HepG2 (cell line): ENCODE data around the gene OS9. TPM values are rescaled to one million over a fixed set of nuclear protein-coding genes. Genes with fewer than 3 reads are reported as not detected.

ENCODE experiments used
- ATAC-seq: fragments of 200-7000 bp; cut with Tn5 transposase; 3 replicates; pipeline ENCODE4 v1.9.1; 2020; ENCODE audit warnings: mild to moderate bottlenecking, moderate library complexity
- BruUV-seq: library from RNA; stranded (reverse); fragments of 400-500 nt; replicated peaks from 2 replicates; lab custom pipeline; 2021; lab: Mats Ljungman, UMichigan
- CTCF ChIA-PET: fragments of 300-600 bp; formaldehyde crosslinking; extraction: SDS; loops from one replicate; lab custom pipeline; 2021; ENCODE audit warnings: low total read pairs, inconsistent platforms, low intra/inter-chr PET ratio; lab: Yijun Ruan, JAX
- POLR2A ChIA-PET: fragments of 350-600 bp; sonication (Branson Sonifier 250); formaldehyde crosslinking; loops from one replicate; lab custom pipeline; 2020; ENCODE audit warnings: antibody characterized with exemption, inconsistent platforms; lab: Yijun Ruan, JAX
- DNase-seq: peaks from one replicate; pipeline ENCODE4 v3.0.0-alpha.2; 2015; ENCODE audit warnings: low spot score
- FAIRE-seq: peaks from 3 replicates; lab custom pipeline; 2011; peaks lifted over from hg19 to GRCh38; lab: Jason Lieb, UNC
- H2AFZ ChIP-seq: one replicate; pipeline ENCODE4 v1.6.1; 2011; ENCODE audit warnings: low read length, inconsistent platforms
- H3K27ac ChIP-seq: fragments of 300-600 bp; 3 replicates; pipeline ENCODE4 v1.8.0; 2011; ENCODE audit warnings: mixed run types, mild to moderate bottlenecking, mixed read lengths, low read length, inconsistent platforms; ENCODE audit not compliant: insufficient read depth; ENCODE audit errors: extremely low read length
- H3K27me3 ChIP-seq, 2 experiments: fragments of 200-600 bp in 1 of 2; 2 replicates in 1 of 2; 3 replicates in 1 of 2; pipeline versions ENCODE4 v1.6.0 to v1.8.0; 2011; ENCODE audit warnings: low read length in 2 of 2, mild to moderate bottlenecking in 2 of 2, moderate library complexity in 2 of 2, inconsistent platforms in 1 of 2; ENCODE audit not compliant: insufficient read depth in 2 of 2, control insufficient read depth in 1 of 2
- H3K36me3 ChIP-seq, 2 experiments: fragments of 200-600 bp in 1 of 2; replicated peaks in 1 of 2; 2 replicates in 1 of 2; 3 replicates in 1 of 2; pipeline versions ENCODE4 v1.5.1 to v1.8.0; 2011; ENCODE audit warnings: low read length in 2 of 2, inconsistent platforms in 1 of 2; ENCODE audit not compliant: insufficient read depth in 2 of 2, control insufficient read depth in 1 of 2
- H3K4me1 ChIP-seq: 2 replicates; pipeline ENCODE4 v1.5.1; 2012; ENCODE audit warnings: low read length, inconsistent platforms; ENCODE audit not compliant: insufficient read depth
- H3K4me2 ChIP-seq: 2 replicates; pipeline ENCODE4 v1.6.0; 2011; ENCODE audit warnings: low read depth, low read length, inconsistent platforms
- H3K4me3 ChIP-seq, 3 experiments: fragments of 200-600 bp in 1 of 3; sonication (generic), shearing (Covaris generic) in 1 of 3; replicated peaks in 1 of 3; 2 replicates each; pipeline ENCODE4 v1.5.1; 2011 to 2016; ENCODE audit warnings: low read length in 3 of 3, inconsistent platforms in 2 of 3, low read depth in 2 of 3, mild to moderate bottlenecking in 2 of 3, control low read depth in 1 of 3, mixed read lengths in 1 of 3; ENCODE audit not compliant: insufficient read depth in 1 of 3
- H3K79me2 ChIP-seq: one replicate; pipeline ENCODE4 v1.6.1; 2011; ENCODE audit warnings: low read length, inconsistent platforms; ENCODE audit not compliant: insufficient read depth
- H3K9ac ChIP-seq: 2 replicates; pipeline ENCODE4 v1.6.0; 2011; ENCODE audit warnings: mild to moderate bottlenecking, low read depth, low read length, inconsistent platforms; ENCODE audit not compliant: insufficient read depth
- H3K9me3 ChIP-seq: 2 replicates; pipeline ENCODE4 v1.5.1; 2012; ENCODE audit warnings: mild to moderate bottlenecking, low read length
- H4K20me1 ChIP-seq: 2 replicates; pipeline ENCODE4 v1.6.0; 2011; ENCODE audit warnings: inconsistent platforms, mild to moderate bottlenecking, low read length, moderate library complexity; ENCODE audit not compliant: insufficient read depth
- GFI1 ChIP-seq: sonication (generic); formaldehyde crosslinking; IDR thresholded peaks from 2 replicates; pipeline ENCODE4 v1.5.0; 2020; ENCODE audit warnings: missing genetic modification reagents, mild to moderate bottlenecking, borderline replicate concordance
- POLR2AphosphoS5 ChIP-seq: IDR thresholded peaks from 2 replicates; pipeline ENCODE4 v1.6.1; 2012; ENCODE audit warnings: low read depth, low read length
- SALL2 ChIP-seq: sonication (generic); formaldehyde crosslinking; IDR thresholded peaks from 2 replicates; pipeline ENCODE4 v1.8.1; 2023; ENCODE audit warnings: mild to moderate bottlenecking, missing genetic modification reagents, inconsistent platforms
- U2AF2 ChIP-seq: fragments of 200-400 bp; formaldehyde crosslinking; IDR thresholded peaks from 2 replicates; pipeline ENCODE4 v1.6.1; 2017; ENCODE audit warnings: low read depth, mild to moderate bottlenecking, low read length
- ZMAT3 ChIP-seq: sonication (generic); formaldehyde crosslinking; conservative IDR thresholded peaks from 2 replicates; pipeline ENCODE4 v1.7.0; 2021; ENCODE audit warnings: missing genetic modification reagents
- ZMYM4 ChIP-seq: sonication (generic); formaldehyde crosslinking; IDR thresholded peaks from 2 replicates; pipeline ENCODE4 v1.8.1; 2023; ENCODE audit warnings: mild to moderate bottlenecking, missing genetic modification reagents
- ZSCAN30 ChIP-seq: sonication (generic); formaldehyde crosslinking; IDR thresholded peaks from 2 replicates; pipeline ENCODE4 v1.5.0; 2020; ENCODE audit warnings: mild to moderate bottlenecking, missing genetic modification reagents
- WGBS: methylation state at CpG from one replicate; pipeline ENCODE4 v1.1.6; 2017; ENCODE audit warnings: low lambda C conversion rate; 5-methylcytosine and 5-hydroxymethylcytosine counted together
- in situ Hi-C: cut with HindIII; loops from 2 replicates; pipeline ENCODE4 v1.10.0; 2017; ENCODE audit warnings: low pct_unique_long_range_greater_than_20kb; ENCODE audit not compliant: extremely low pct_ligation_motif_present
- intact Hi-C: fragments of 100-400 bp; cut with micrococcal nuclease; formaldehyde crosslinking; loops from one replicate; pipeline ENCODE4 v1.10.0; 2022; ENCODE audit not compliant: unreplicated experiment
- polyA plus RNA-seq, 8 experiments: library from polyadenylated mRNA; depleted of rRNA in 3 of 8; stranded (reverse) in 7 of 8; unstranded in 1 of 8; fragments of >200 nt; fragmentation: Illumina TruSeq in 4 of 8; extraction: Trizol in 4 of 8; gene quantifications; 2 replicates each; pipeline versions ENCODE4 v1.2.1 to v1.2.3, GENCODE V29; 2011 to 2016; ENCODE audit warnings: low read depth in 4 of 8, missing spikeins in 1 of 8, mixed read lengths in 1 of 8; ENCODE audit not compliant: insufficient read depth in 1 of 8
- total RNA-seq, 5 experiments: library from RNA; depleted of rRNA; stranded (reverse); fragments of >200 nt; fragmentation: Illumina TruSeq; extraction: Trizol; gene quantifications; 2 replicates each; pipeline ENCODE4 v1.2.3, GENCODE V29; 2016; ENCODE audit warnings: low read depth in 1 of 5

Gene OS9
- total and polyA plus RNA-seq, 2 of the 13 experiments (the other 11 are each of a cell fraction or from before 2014, with no cell fraction given) = 156 to 206 TPM

- no peak overlapping the region for H2AFZ ChIP-seq
- peaks cover 10 to 42% of the 10 kb centered on the region in 2 experiments for H3K36me3 ChIP-seq
- BruUV-seq = no TSS peak
- no peak for ATAC-seq
- peak overlapping the region; percentile 94 for H3K27ac ChIP-seq
- no peaks in the 10 kb centered on the region for H4K20me1 ChIP-seq
- peak overlapping the region in 2 of 3 experiments; percentile 63 to 80; a peak in 4 of 6 replicates for H3K4me3 ChIP-seq
- H3K27me3 ChIP-seq = peaks cover 0 to 4% of the 10 kb centered on the region in 2 experiments; a peak in 2 of 5 replicates
- peaks cover 20% of the 10 kb centered on the region for H3K79me2 ChIP-seq
- WGBS = 97% methylated on average over 3 of the region's 3 CpGs
- TF ChIP-seq SALL2 (CRISPR knock-in tag) = no peak
- peak; percentile 45; the same call in 1 of the 2 replicates for TF ChIP-seq POLR2AphosphoS5
- TF ChIP-seq, all 625 proteins: peak for 1
- peak overlapping the region; percentile 94; the same call in 1 of the 2 replicates for H3K9ac ChIP-seq
- ChIA-PET CTCF (no interaction called here), POLR2A (interaction anchor here (1.3 to 2.6 kb wide), 3 partner anchors 11 to 1665 kb away, joined by 3 to 23 read pairs (median 8); no protein-coding TSS in a partner anchor)
- in situ Hi-C loops = no loop called here
- H3K4me1 ChIP-seq = peaks cover 46% of the 10 kb centered on the region
- peak overlapping the region; percentile 96 for H3K4me2 ChIP-seq
- no peak for DNase-seq
- intact Hi-C loops = no loop called here
- no peak for FAIRE-seq
- H3K9me3 ChIP-seq = no peaks in the 10 kb centered on the region
Measured at GRCh38 chr12:57746025-57746424, 52.1 kb downstream of the OS9 start.

- 97% methylated on average over 5 of the region's 5 CpGs for WGBS
- Histone ChIP-seq H3K27ac (no peak overlapping the region), H3K9me3 (no peaks in the 10 kb centered on the region), H3K4me1 (peaks cover 45% of the 10 kb centered on the region), H4K20me1 (0 out of 2 replicates have a peak, but pooled peaks cover under 1% of the 10 kb centered on the region), H3K36me3 (peaks cover 10 to 42% of the 10 kb centered on the region in 2 experiments), H3K79me2 (peaks cover 31% of the 10 kb centered on the region), H3K4me2 (no peak overlapping the region), H3K27me3 (no peaks in the 10 kb centered on the region; a peak in 1 of 5 replicates), H3K9ac (no peak overlapping the region), H3K4me3 (no peak overlapping the region), H2AFZ (no peak overlapping the region)
- FAIRE-seq (no peak), ATAC-seq (no peak), DNase-seq (no peak)
- in situ Hi-C loops = no loop called here
- no peak for TF ChIP-seq U2AF2
- no peak for TF ChIP-seq ZSCAN30 (CRISPR knock-in tag)
- no peak for TF ChIP-seq ZMAT3 (CRISPR knock-in tag)
- TF ChIP-seq GFI1 (CRISPR knock-in tag) = no peak
- no peak for TF ChIP-seq ZMYM4 (CRISPR knock-in tag)
- ChIA-PET POLR2A (no interaction called here), CTCF (no interaction called here)
- BruUV-seq = no TSS peak
- intact Hi-C loops = no loop called here
Measured at GRCh38 chr12:57749061-57749460, 55.1 kb downstream of the OS9 start.
